Panc1 (cell line): ENCODE results near the gene NMT1. TPM values are rescaled to one million over a fixed set of nuclear protein-coding genes. Genes with fewer than 3 reads are reported as not detected.

ENCODE experiments used
- ATAC-seq: fragments of 200-7000 bp; cut with Tn5 transposase; 2 replicates; pipeline ENCODE4 v1.9.1; 2020; ENCODE audit warnings: mild to moderate bottlenecking, moderate library complexity
- BruUV-seq: library from RNA; stranded (reverse); fragments of 400-500 nt; replicated peaks from 2 replicates; lab custom pipeline; 2021; lab: Mats Ljungman, UMichigan
- CTCF ChIA-PET: fragments of 300-600 bp; sonication (Branson Sonifier 250); formaldehyde crosslinking; loops from one replicate; lab custom pipeline; 2022; ENCODE audit warnings: antibody characterized with exemption; lab: Charles Lee
- POLR2A ChIA-PET: fragments of 300-600 bp; sonication (Branson Sonifier 250); formaldehyde crosslinking; loops from one replicate; lab custom pipeline; 2022; ENCODE audit warnings: antibody characterized with exemption; lab: Charles Lee
- DNase-seq: peaks from one replicate; pipeline ENCODE4 v3.0.0-alpha.2; 2010; ENCODE audit warnings: low read depth, low spot score
- H3K27ac ChIP-seq: 2 replicates; pipeline ENCODE4 v1.5.1; 2011; ENCODE audit warnings: mild to moderate bottlenecking, low read length, inconsistent platforms
- H3K27me3 ChIP-seq: fragments of 200-500 bp; sonication (Bioruptor generic); 2 replicates; pipeline ENCODE4 v1.6.0; 2014; ENCODE audit warnings: low read length, inconsistent platforms; ENCODE audit not compliant: control insufficient read depth, insufficient read depth
- H3K36me3 ChIP-seq: fragments of 200-500 bp; sonication (Bioruptor generic); 2 replicates; pipeline ENCODE4 v1.5.1; 2014; ENCODE audit warnings: inconsistent platforms, mild to moderate bottlenecking, low read length, moderate library complexity; ENCODE audit not compliant: control insufficient read depth, insufficient read depth
- H3K4me1 ChIP-seq: 2 replicates; pipeline ENCODE4 v1.5.1; 2011; ENCODE audit warnings: inconsistent platforms, mild to moderate bottlenecking, low read length, moderate library complexity; ENCODE audit not compliant: control insufficient read depth, insufficient read depth
- H3K4me3 ChIP-seq, 2 experiments: 2 replicates each; pipeline ENCODE4 v1.5.1; 2011 to 2012; ENCODE audit warnings: low read depth in 2 of 2, low read length in 2 of 2, mild to moderate bottlenecking in 2 of 2, inconsistent platforms in 1 of 2, moderate library complexity in 1 of 2
- H3K9me3 ChIP-seq: fragments of 200-500 bp; sonication (Bioruptor generic); 2 replicates; pipeline ENCODE4 v1.5.1; 2014; ENCODE audit warnings: low read depth, mild to moderate bottlenecking, inconsistent platforms, low read length, moderate library complexity; ENCODE audit not compliant: control insufficient read depth, insufficient read depth
- CTCF ChIP-seq: fragments of 450-650 bp; IDR thresholded peaks from 2 replicates; pipeline ENCODE4 v1.5.1; 2017; ENCODE audit warnings: mild to moderate bottlenecking
- POLR2AphosphoS5 ChIP-seq: IDR thresholded peaks from 2 replicates; pipeline ENCODE4 v1.6.1; 2012; ENCODE audit warnings: mild to moderate bottlenecking, low read depth, low read length, moderate library complexity
- REST ChIP-seq, 2 experiments: IDR thresholded peaks; 2 replicates each; pipeline ENCODE4 v1.6.1; 2011 to 2012; ENCODE audit warnings: low read depth in 2 of 2, control low read depth in 1 of 2, low read length in 1 of 2, mild to moderate bottlenecking in 1 of 2, moderate library complexity in 1 of 2; ENCODE audit not compliant: insufficient read depth in 1 of 2
- SIN3A ChIP-seq: IDR thresholded peaks from 2 replicates; pipeline ENCODE4 v1.6.1; 2012; ENCODE audit warnings: low read depth, mild to moderate bottlenecking, low read length, moderate library complexity, borderline replicate concordance; ENCODE audit not compliant: insufficient read depth
- TCF7L2 ChIP-seq: IDR thresholded peaks from 2 replicates; pipeline ENCODE4 v1.6.1; 2011; ENCODE audit warnings: mild to moderate bottlenecking, low read depth, low read length, inconsistent platforms
- in situ Hi-C: cut with HindIII; loops from 2 replicates; pipeline ENCODE4 v1.10.0; 2016; ENCODE audit warnings: low sequenced_read_pairs, low pct_unique_long_range_greater_than_20kb
- intact Hi-C: fragments of 100-400 bp; cut with micrococcal nuclease; formaldehyde crosslinking; loops from one replicate; pipeline ENCODE4 v1.10.0; 2022; ENCODE audit not compliant: unreplicated experiment
- total RNA-seq: library from RNA; stranded (reverse); gene quantifications from one replicate; pipeline ENCODE4 v1.2.1, GENCODE V29; 2021; ENCODE audit not compliant: unreplicated experiment

The NMT1 gene
- total RNA-seq, 1 experiment from 2014 or later = 105 TPM

- POLR2A ChIA-PET = interaction anchor here (0.7 kb wide), 1 partner anchor 81 kb away, joined by 10 read pairs; no protein-coding TSS in a partner anchor
- CTCF ChIA-PET = no interaction called here
Observed at GRCh38 chr17:45063198-45063597, 2.1 kb downstream of the NMT1 start.

GRCh38 chr17:45067637-45068036 is 6.5 kb downstream of the NMT1 start:
- in situ Hi-C loops (no loop called here), intact Hi-C loops (no loop called here)
- Histone ChIP-seq H3K27me3 (no peaks in the 10 kb centered on the region), H3K36me3 (no peaks in the 10 kb centered on the region; the same call in 1 of the 2 replicates), H3K4me1 (peaks cover 5% of the 10 kb centered on the region), H3K27ac (no peak overlapping the region), H3K4me3 (no peak overlapping the region), H3K9me3 (no peaks in the 10 kb centered on the region)
- DNase-seq (no peak), ATAC-seq (no peak)
- CTCF ChIA-PET = no interaction called here
- TSS peak; percentile 31 for BruUV-seq
- TF ChIP-seq TCF7L2 = no peak
- POLR2A ChIA-PET = interaction anchor here (0.6 kb wide), 1 partner anchor 17 kb away, joined by 3 read pairs; no protein-coding TSS in a partner anchor

More at GRCh38 chr17:45063198-45063597, 2.1 kb downstream of the NMT1 start:
- DNase-seq = no peak
- Histone ChIP-seq H3K4me1 (peaks cover 18% of the 10 kb centered on the region), H3K9me3 (no peaks in the 10 kb centered on the region), H3K27me3 (no peaks in the 10 kb centered on the region), H3K4me3 (no peak overlapping the region), H3K27ac (no peak overlapping the region), H3K36me3 (peaks cover 8% of the 10 kb centered on the region)
- intact Hi-C loops = no loop called here
- no peak for ATAC-seq
- BruUV-seq = no TSS peak
- TF ChIP-seq CTCF (no peak), SIN3A (no peak), TCF7L2 (no peak)
- in situ Hi-C loops = no loop called here

- Histone ChIP-seq H3K27ac (no peak overlapping the region), H3K9me3 (no peaks in the 10 kb centered on the region), H3K4me1 (no peaks in the 10 kb centered on the region), H3K27me3 (no peaks in the 10 kb centered on the region), H3K36me3 (no peaks in the 10 kb centered on the region; the same call in 1 of the 2 replicates), H3K4me3 (no peak overlapping the region)
- BruUV-seq = no TSS peak
- in situ Hi-C loops (no loop called here), intact Hi-C loops (no loop called here)
- TF ChIP-seq SIN3A (no peak), REST (IDR thresholded peaks at IDR 0.05; ENCODE audit: insufficient read depth in 1 of 2, low read depth in 2 of 2, low read length in 1 of 2) (no peak), CTCF (no peak), POLR2AphosphoS5 (no peak), TCF7L2 (no peak)
- ChIA-PET CTCF (no interaction called here), POLR2A (no interaction called here)
- no peak for DNase-seq
- ATAC-seq = no peak
Observed at GRCh38 chr17:45070001-45070400, 8.9 kb downstream of the NMT1 start.
